Measurements from ENCODE around the gene SLC26A8. TPM values are rescaled to one million over a fixed set of nuclear protein-coding genes. Genes with fewer than 3 reads are reported as not detected.

The SLC26A8 gene
- total RNA-seq, 1 donor from 2014 or later, result not detected

DNA sequence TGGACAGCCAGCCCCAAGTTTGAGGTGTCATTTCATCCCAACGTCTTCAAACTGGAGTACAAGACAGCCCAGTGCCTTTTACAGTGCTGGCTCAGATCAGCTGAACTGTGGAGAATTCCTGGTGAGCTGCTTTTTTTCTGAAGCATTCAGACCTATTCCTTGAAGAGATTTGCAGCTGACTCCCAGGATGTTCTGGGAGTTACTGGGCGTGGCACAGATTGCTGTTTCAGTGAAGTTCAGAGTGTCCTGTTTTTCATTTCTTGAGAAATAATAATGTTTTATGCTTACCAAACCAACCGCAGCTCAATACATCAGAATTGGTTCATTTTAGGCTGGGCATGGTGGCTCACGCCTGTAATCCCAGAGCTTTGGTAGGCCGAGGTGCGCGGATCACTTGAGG is 70.1 kb downstream of the SLC26A8 start:
- Histone ChIP-seq H3K27ac (ENCODE audit: low read depth, low read length) (no peak overlapping the region), H3K36me3 (ENCODE audit: insufficient read depth, low read length) (no peaks in the 10 kb centered on the region), H3K4me1 (ENCODE audit: insufficient read depth, low read length) (peaks cover 5% of the 10 kb centered on the region), H3K9me3 (ENCODE audit: insufficient read depth, low read depth, low read length) (no peaks in the 10 kb centered on the region), H3K27me3 (ENCODE audit: insufficient read depth, low read length) (no peaks in the 10 kb centered on the region), H3K79me2 (ENCODE audit: insufficient read depth, low read length) (no peaks in the 10 kb centered on the region), H4K20me1 (ENCODE audit: insufficient read depth, low read length) (no peaks in the 10 kb centered on the region), H3K9ac (ENCODE audit: low read length) (no peak overlapping the region), H3K4me2 (ENCODE audit: low read length) (no peak overlapping the region), H2AFZ (ENCODE audit: low read depth, low read length) (no peak overlapping the region), H3K4me3 (ENCODE audit: insufficient read depth, low read depth, low read length) (no peak overlapping the region)
- H3K4me3 Mint-ChIP-seq (ENCODE audit: unreplicated experiment), result no peak overlapping the region
- peaks cover 15% of the 10 kb centered on the region for H3K27me3 Mint-ChIP-seq (ENCODE audit: low read depth, unreplicated experiment)
- peaks cover 1% of the 10 kb centered on the region for H3K36me3 Mint-ChIP-seq (ENCODE audit: low read depth, unreplicated experiment)
- no peak for TF ChIP-seq EZH2 (IDR thresholded peaks at IDR 0.05; ENCODE audit: insufficient read depth, low read length)
- TF ChIP-seq, protein P1, sequence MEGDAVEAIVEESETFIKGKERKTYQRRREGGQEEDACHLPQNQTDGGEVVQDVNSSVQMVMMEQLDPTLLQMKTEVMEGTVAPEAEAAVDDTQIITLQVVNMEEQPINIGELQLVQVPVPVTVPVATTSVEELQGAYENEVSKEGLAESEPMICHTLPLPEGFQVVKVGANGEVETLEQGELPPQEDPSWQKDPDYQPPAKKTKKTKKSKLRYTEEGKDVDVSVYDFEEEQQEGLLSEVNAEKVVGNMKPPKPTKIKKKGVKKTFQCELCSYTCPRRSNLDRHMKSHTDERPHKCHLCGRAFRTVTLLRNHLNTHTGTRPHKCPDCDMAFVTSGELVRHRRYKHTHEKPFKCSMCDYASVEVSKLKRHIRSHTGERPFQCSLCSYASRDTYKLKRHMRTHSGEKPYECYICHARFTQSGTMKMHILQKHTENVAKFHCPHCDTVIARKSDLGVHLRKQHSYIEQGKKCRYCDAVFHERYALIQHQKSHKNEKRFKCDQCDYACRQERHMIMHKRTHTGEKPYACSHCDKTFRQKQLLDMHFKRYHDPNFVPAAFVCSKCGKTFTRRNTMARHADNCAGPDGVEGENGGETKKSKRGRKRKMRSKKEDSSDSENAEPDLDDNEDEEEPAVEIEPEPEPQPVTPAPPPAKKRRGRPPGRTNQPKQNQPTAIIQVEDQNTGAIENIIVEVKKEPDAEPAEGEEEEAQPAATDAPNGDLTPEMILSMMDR (IDR thresholded peaks at IDR 0.05; ENCODE audit: insufficient read depth, low read depth, low read length), result no peak
- peaks cover 6% of the 10 kb centered on the region for H3K4me1 Mint-ChIP-seq (ENCODE audit: low read depth, unreplicated experiment)
- DNase-seq (ENCODE audit: low read depth) (no peak), FAIRE-seq (no peak)
- peaks cover 4% of the 10 kb centered on the region for H3K9me3 Mint-ChIP-seq (ENCODE audit: unreplicated experiment)
- H3K27ac Mint-ChIP-seq (ENCODE audit: unreplicated experiment), result no peak overlapping the region

DNA sequence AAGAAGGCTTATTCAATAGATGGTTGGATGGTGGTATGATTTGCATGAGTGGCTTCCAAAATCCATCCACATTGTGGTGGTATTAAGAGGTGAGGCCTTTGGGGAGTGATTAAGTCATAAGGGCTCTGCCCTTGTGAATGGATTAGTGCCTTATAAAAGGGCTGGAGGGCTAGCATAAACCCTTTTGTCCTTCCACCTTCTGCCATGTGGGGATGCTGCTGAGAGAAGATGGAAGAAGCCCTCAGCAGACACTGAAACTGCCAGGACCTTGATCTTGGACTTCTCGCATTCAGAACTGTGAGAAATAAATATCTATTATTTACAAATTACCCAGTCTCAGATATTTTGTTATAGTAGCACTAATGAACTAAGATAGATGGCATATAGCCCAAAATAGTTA is 75.7 kb downstream of the SLC26A8 start:
- Mint-ChIP-seq H3K36me3 (ENCODE audit: low read depth, unreplicated experiment) (peaks cover 1% of the 10 kb centered on the region), H3K9me3 (ENCODE audit: unreplicated experiment) (peaks cover 4% of the 10 kb centered on the region), H3K27ac (ENCODE audit: unreplicated experiment) (no peak overlapping the region), H3K27me3 (ENCODE audit: low read depth, unreplicated experiment) (peaks cover 7% of the 10 kb centered on the region), H3K4me1 (ENCODE audit: low read depth, unreplicated experiment) (peaks cover 6% of the 10 kb centered on the region), H3K4me3 (ENCODE audit: unreplicated experiment) (no peak overlapping the region)
- H3K4me2 ChIP-seq (ENCODE audit: low read length), result no peak overlapping the region
- TF ChIP-seq, protein P1 (IDR thresholded peaks at IDR 0.05; ENCODE audit: insufficient read depth, low read depth, low read length), result peak; percentile 11
- no peak for TF ChIP-seq EZH2 (IDR thresholded peaks at IDR 0.05; ENCODE audit: insufficient read depth, low read length)
- H3K79me2 ChIP-seq (ENCODE audit: insufficient read depth, low read length), result no peaks in the 10 kb centered on the region
- no peak for FAIRE-seq
- H3K27me3 ChIP-seq (ENCODE audit: insufficient read depth, low read length), result no peaks in the 10 kb centered on the region
- no peaks in the 10 kb centered on the region for H3K4me1 ChIP-seq (ENCODE audit: insufficient read depth, low read length)
- no peaks in the 10 kb centered on the region for H3K9me3 ChIP-seq (ENCODE audit: insufficient read depth, low read depth, low read length)
- no peaks in the 10 kb centered on the region for H3K36me3 ChIP-seq (ENCODE audit: insufficient read depth, low read length)
- H3K27ac ChIP-seq (ENCODE audit: low read depth, low read length), result no peak overlapping the region
- no peak overlapping the region for H2AFZ ChIP-seq (ENCODE audit: low read depth, low read length)
- H4K20me1 ChIP-seq (ENCODE audit: insufficient read depth, low read length), result no peaks in the 10 kb centered on the region
- DNase-seq (ENCODE audit: low read depth), result no peak
- H3K9ac ChIP-seq (ENCODE audit: low read length), result no peak overlapping the region
- no peak overlapping the region for H3K4me3 ChIP-seq (ENCODE audit: insufficient read depth, low read depth, low read length)

DNA sequence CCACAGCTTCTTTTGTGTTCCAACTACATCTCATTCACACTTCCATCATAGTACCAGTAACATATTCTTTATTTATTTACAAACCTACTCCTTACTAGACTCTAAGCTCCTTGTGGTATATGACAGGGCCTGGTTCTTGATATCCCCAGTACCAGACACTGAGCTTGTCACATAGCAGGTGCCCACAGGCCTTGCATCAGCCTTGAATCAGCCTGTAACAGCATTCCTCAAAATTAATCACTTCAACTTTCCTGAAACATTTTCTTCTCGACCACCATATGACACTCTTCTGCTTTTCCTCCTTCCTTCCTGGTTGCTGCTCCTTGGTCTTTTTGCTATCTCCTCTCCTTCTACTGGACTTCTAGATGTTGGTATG is 78.8 kb downstream of the SLC26A8 start:
- Histone ChIP-seq H3K27me3 (ENCODE audit: insufficient read depth, low read length) (no peaks in the 10 kb centered on the region), H3K9ac (ENCODE audit: low read length) (no peak overlapping the region), H3K79me2 (ENCODE audit: insufficient read depth, low read length) (no peaks in the 10 kb centered on the region), H2AFZ (ENCODE audit: low read depth, low read length) (no peak overlapping the region), H3K36me3 (ENCODE audit: insufficient read depth, low read length) (no peaks in the 10 kb centered on the region), H3K4me3 (ENCODE audit: insufficient read depth, low read depth, low read length) (no peak overlapping the region), H3K9me3 (ENCODE audit: insufficient read depth, low read depth, low read length) (no peaks in the 10 kb centered on the region), H3K4me1 (ENCODE audit: insufficient read depth, low read length) (no peaks in the 10 kb centered on the region), H4K20me1 (ENCODE audit: insufficient read depth, low read length) (no peaks in the 10 kb centered on the region), H3K4me2 (ENCODE audit: low read length) (no peak overlapping the region), H3K27ac (ENCODE audit: low read depth, low read length) (no peak overlapping the region)
- no peak overlapping the region for H3K27ac Mint-ChIP-seq (ENCODE audit: unreplicated experiment)
- no peaks in the 10 kb centered on the region for H3K4me1 Mint-ChIP-seq (ENCODE audit: low read depth, unreplicated experiment)
- DNase-seq (ENCODE audit: low read depth) (no peak), FAIRE-seq (no peak)
- H3K36me3 Mint-ChIP-seq (ENCODE audit: low read depth, unreplicated experiment), result no peaks in the 10 kb centered on the region
- H3K9me3 Mint-ChIP-seq (ENCODE audit: unreplicated experiment), result peaks cover 3% of the 10 kb centered on the region
- peaks cover 2% of the 10 kb centered on the region for H3K27me3 Mint-ChIP-seq (ENCODE audit: low read depth, unreplicated experiment)
- no peak overlapping the region for H3K4me3 Mint-ChIP-seq (ENCODE audit: unreplicated experiment)
- no peak for TF ChIP-seq EZH2 (IDR thresholded peaks at IDR 0.05; ENCODE audit: insufficient read depth, low read length)
- TF ChIP-seq, protein P1 (IDR thresholded peaks at IDR 0.05; ENCODE audit: insufficient read depth, low read depth, low read length), result no peak
